Measurements from ENCODE around the gene CALHM5. TPM values are rescaled to one million over a fixed set of nuclear protein-coding genes. Genes with fewer than 3 reads are reported as not detected.

CALHM5 gene
- total RNA-seq, 1 experiment from 2014 or later: 0.05 TPM

GRCh38 chr6:116461932-116462885 is 49.2 kb upstream of the CALHM5 start:
- ChIA-PET CTCF (no interaction called here), POLR2A (no interaction called here), RAD21 (ENCODE audit: low non-redundant PET in 1 of 2, low total read pairs in 2 of 2, uncharacterized antibody in 2 of 2, unreplicated experiment in 2 of 2) (no interaction called here)
- H4K20me1 ChIP-seq (ENCODE audit: insufficient read depth): no peaks in the 10 kb centered on the region
- no peak overlapping the region for H3K4me3 ChIP-seq (replicated peaks in 1 of 2; ENCODE audit: low read depth in 1 of 2, low read length in 2 of 2)
- H3K9ac ChIP-seq (ENCODE audit: low read length): no peak overlapping the region
- DNase-seq (ENCODE audit: low read depth, low spot score) (no peak), ATAC-seq (no peak)
- H3K27me3 ChIP-seq (ENCODE audit: insufficient read depth, low read length): no peaks in the 10 kb centered on the region
- no peaks in the 10 kb centered on the region for H3K9me3 ChIP-seq (ENCODE audit: control insufficient read depth in 1 of 2, insufficient read depth in 1 of 2, low read depth in 1 of 2, low read length in 2 of 2)
- H3K27ac ChIP-seq (ENCODE audit: low read depth, low read length): no peak overlapping the region
- H2AFZ ChIP-seq (ENCODE audit: low read depth, low read length, poor library complexity, severe bottlenecking): no peak overlapping the region
- H3K4me1 ChIP-seq (ENCODE audit: control insufficient read depth in 1 of 2, insufficient read depth in 2 of 2, low read length in 2 of 2): no peaks in the 10 kb centered on the region
- no peaks in the 10 kb centered on the region for H3K36me3 ChIP-seq (ENCODE audit: control insufficient read depth in 1 of 2, insufficient read depth in 2 of 2, low read length in 2 of 2)
- no TSS peak for BruUV-seq (replicated peaks)
- H3K79me2 ChIP-seq (ENCODE audit: insufficient read depth, low read length): no peaks in the 10 kb centered on the region
- TF ChIP-seq SP1 (IDR thresholded peaks at IDR 0.05; ENCODE audit: low read depth) (no peak), POLR2A (IDR thresholded peaks at IDR 0.05; ENCODE audit: borderline replicate concordance, extremely low read depth, insufficient read depth, insufficient read length) (no peak), TCF7L2 (IDR thresholded peaks at IDR 0.05; ENCODE audit: borderline replicate concordance, extremely low read depth, insufficient read depth, insufficient read length) (no peak), ATF3 (IDR thresholded peaks at IDR 0.05) (no peak), POLR2AphosphoS5 (IDR thresholded peaks at IDR 0.05; ENCODE audit: low read depth, low read length) (no peak), FOSL1 (IDR thresholded peaks at IDR 0.05; ENCODE audit: low read depth) (no peak), ZFX (IDR thresholded peaks at IDR 0.05) (no peak), RAD21 (IDR thresholded peaks at IDR 0.05; ENCODE audit: low read depth) (no peak), YY1 (IDR thresholded peaks at IDR 0.05; ENCODE audit: extremely low read depth, insufficient replicate concordance, low read depth, low read length) (no peak), MAX (IDR thresholded peaks at IDR 0.05) (no peak), CEBPB (IDR thresholded peaks at IDR 0.05; ENCODE audit: low read depth) (no peak), EZH2phosphoT487 (IDR thresholded peaks at IDR 0.05; ENCODE audit: borderline replicate concordance) (no peak), ZNF274 (IDR thresholded peaks at IDR 0.05; ENCODE audit: low read depth, low read length) (no peak), CTCF (IDR thresholded peaks at IDR 0.05 in 2 of 3, conservative IDR thresholded peaks at IDR 0.05 in 1 of 3; ENCODE audit: borderline replicate concordance in 1 of 3, insufficient read depth in 1 of 3, low read depth in 2 of 3, low read length in 2 of 3) (no peak), REST (IDR thresholded peaks at IDR 0.05; ENCODE audit: low read depth) (no peak)
- H3K4me2 ChIP-seq (ENCODE audit: low read length): no peak overlapping the region
- intact Hi-C loops (cut with micrococcal nuclease): no loop called here
- H3K9me2 ChIP-seq (ENCODE audit: insufficient read depth): no peaks in the 10 kb centered on the region

Measured in HCT116 (cell line).